GM18517 (cell line): ENCODE measurements around the gene KRI1.

Experiments
- ATAC-seq: cut with Tn5 transposase; IDR thresholded peaks from one replicate; pipeline ENCODE4 v1.9.1; 2021; ENCODE audit warnings: mild to moderate bottlenecking, moderate library complexity; ENCODE audit not compliant: unreplicated experiment

The KRI1 gene

GRCh38 chr19:10520652-10521318 lies 45.0 kb downstream of the KRI1 start:
- no peak for ATAC-seq

GRCh38 chr19:10519421-10519820 lies 46.4 kb downstream of the KRI1 start:
- no peak for ATAC-seq

GRCh38 chr19:10518444-10519361 lies 47.1 kb downstream of the KRI1 start:
- ATAC-seq: no peak

GRCh38 chr19:10517760-10518443 lies 47.9 kb downstream of the KRI1 start:
- ATAC-seq: no peak

DNA sequence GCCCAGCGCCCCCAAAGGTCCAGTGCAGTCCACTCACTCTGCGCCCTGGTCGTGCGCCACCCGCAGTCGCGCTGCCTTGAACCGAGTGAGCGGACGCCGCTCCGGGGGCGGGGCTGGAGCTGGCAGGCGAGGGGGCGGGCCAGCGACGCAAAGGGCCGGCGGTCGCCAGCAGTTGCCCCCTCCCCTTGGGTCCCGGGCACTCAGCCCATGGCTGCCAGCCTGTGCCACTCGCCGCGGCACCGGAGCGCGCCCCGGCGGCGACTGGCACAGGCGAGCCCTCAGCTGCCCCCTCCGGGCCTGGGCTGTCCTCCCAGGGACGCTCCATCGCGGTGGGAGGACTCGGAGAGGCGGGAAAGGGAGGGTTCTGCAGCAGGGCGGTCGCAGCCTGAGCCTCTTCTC lies 48.5 kb downstream of the KRI1 start, which contains the start of gene S1PR5:
Gene S1PR5, minus strand, starts transcription at position 87 of the 399 bp plus-strand sequence. CDS start 2,436 bp downstream, outside the sequence.
- ATAC-seq: no peak

DNA sequence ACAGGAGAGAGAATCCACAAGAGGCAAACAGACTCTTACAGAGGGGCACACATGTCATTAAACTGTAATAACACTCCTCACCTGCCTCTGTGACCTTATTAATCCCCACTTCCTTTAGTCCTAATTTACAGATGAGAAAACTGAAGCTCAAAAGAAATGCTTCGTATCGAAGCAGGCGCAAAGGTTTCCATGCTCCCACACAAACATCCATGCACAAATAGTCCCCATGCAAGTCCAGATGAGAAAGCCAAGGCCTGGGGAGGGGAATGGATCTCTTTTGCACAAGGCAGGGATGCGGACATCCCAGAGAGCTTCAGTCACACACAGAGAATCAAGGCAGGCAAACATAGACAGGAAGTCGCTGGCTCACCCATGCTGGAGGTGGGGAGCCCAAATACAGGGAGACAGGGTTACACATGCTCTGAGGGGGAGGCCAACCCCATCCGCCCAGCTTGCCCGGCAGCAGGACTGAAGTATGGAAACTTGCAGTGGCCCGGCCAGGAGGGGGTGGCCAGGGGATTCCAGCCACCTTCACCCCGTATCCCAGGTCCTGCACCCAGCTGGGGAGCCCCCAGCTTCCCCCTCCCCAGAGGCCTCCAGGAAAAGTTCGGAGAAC lies 49.0 kb downstream of the KRI1 start:
- ATAC-seq: no peak

GRCh38 chr19:10516064-10516385 lies 49.8 kb downstream of the KRI1 start:
- no peak for ATAC-seq

- ATAC-seq: no peak
Observed at GRCh38 chr19:10514211-10515145, 51.3 kb downstream of the KRI1 start.

DNA sequence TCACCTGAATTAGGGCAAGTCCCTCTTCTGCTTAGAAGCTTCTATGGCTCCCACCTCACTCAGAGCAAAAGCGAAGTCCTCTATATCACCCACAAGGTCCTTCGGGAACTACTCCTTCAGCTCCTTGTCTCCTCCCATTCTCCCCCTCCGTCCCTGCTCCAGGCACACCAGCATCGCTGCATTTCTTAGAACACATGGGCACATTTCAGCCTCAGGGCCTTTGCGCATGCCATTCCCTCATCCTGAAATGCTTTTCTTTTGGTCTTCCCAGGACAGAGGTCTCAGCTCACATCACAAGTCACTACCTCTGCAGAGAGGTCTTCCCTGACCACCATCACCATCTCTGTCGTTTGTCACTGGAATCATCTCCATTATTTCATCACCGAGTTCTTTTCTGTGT lies 52.6 kb downstream of the KRI1 start:
- ATAC-seq: no peak

GRCh38 chr19:10510301-10510802 lies 55.5 kb downstream of the KRI1 start:
- no peak for ATAC-seq

- no peak for ATAC-seq
Observed at GRCh38 chr19:10508707-10509106, 57.1 kb downstream of the KRI1 start.

DNA sequence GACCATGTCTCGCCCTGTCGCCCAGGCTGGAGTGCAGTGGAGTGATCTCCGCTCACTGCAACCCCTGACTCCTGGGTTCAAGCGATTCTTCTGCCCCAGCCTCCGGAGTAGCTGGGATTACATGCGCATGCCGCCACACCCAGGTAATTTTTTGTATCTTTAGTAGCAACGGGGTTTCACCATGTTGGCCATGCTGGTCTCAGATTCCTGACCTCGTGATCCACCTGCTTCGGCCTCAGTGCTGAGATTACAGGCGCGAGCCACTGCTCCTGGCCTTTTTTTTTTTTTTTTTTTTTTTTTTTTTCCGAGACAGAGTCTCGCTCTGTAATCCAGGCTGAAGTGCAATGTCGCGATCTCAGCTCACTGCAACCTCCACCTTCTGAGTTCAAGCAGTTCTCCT lies 57.8 kb downstream of the KRI1 start:
- no peak for ATAC-seq

GRCh38 chr19:10505583-10506229 lies 60.1 kb downstream of the KRI1 start:
- ATAC-seq: no peak
